SKM-1 treated with dmso at 0.1 percent for 144 hours (cell line): ENCODE measurements around the gene MARS2.
"Not testable (repeated sequence)": the region's sequence is repeated elsewhere in the genome, so short reads cannot be mapped to it uniquely, and the experiment has no call there.

Experiments
- DNase-seq: peaks from one replicate; lab custom pipeline; 2025; ENCODE audit not compliant: unreplicated experiment; lab: John Stamatoyannopoulos, UW

The MARS2 gene

DNA sequence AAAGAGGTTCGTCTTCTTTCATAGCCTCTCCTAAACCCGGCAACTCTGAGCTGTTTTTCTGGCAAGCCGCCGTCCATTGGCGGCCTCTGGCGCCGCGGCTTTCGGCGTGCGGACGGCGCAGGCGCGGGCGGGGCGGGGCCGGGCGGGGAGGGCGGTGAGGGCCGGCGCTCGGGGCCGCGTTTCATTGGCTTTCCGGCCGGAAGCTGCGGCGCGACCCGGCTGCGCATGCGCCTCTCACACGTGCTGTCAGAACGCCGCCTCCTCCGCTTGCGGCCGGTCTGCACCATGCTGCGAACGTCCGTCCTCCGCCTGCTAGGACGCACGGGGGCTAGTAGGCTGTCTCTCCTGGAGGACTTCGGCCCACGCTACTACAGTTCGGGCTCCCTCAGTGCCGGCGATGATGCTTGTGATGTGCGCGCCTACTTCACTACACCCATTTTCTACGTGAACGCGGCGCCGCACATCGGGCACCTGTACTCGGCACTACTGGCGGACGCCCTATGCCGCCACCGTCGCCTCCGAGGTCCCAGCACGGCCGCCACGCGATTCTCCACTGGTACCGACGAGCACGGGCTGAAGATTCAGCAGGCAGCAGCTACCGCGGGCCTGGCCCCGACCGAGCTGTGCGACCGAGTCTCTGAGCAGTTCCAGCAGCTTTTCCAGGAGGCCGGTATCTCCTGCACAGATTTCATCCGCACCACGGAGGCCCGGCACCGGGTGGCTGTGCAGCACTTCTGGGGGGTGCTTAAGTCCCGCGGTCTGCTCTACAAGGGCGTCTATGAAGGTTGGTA, at the start of gene MARS2:
MARS2 (plus strand) TSS at position 249 of the 791 bp plus-strand sequence; CDS start at position 286, 37 bp downstream.
- peak; percentile 84 for DNase-seq

DNA sequence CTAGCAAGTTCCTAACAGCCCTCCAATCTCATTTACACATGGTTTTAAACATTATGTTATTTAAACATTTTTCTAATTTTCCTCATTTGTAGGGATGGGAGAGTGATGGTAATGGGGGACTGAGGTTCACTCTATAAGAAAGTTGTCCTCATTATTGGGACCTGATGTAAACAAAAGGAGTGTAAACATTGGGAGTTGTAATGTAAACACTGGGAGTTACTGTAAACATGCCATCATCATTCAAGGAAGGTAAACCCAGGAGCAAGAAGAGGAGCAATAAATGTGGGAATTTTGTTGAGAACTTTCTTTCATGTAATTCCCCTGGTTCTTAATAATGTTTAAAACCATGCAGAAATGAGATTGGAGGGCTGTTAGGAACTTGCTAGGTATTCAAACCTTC, 47.6 kb upstream of the MARS2 start:
- no peak for DNase-seq

DNA sequence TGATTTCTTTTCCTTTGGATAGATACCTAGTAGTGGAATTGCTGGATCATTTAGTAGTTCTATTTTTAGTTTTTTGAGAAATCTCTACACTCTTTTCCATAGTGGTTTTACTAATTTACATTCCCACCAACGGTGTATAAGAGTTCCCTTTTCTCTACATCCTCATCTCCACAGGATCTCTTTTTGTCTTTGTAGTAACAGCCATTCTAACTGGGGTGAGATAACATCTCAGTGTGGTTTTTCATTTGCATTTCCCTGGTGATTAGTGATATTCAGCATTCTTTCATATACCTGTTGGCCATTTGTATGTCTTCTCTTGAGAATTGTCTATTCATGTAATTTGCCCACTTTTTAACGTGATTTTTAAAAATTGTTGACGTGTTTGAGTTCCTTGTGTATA, 43.5 kb upstream of the MARS2 start:
- no peak for DNase-seq

DNA sequence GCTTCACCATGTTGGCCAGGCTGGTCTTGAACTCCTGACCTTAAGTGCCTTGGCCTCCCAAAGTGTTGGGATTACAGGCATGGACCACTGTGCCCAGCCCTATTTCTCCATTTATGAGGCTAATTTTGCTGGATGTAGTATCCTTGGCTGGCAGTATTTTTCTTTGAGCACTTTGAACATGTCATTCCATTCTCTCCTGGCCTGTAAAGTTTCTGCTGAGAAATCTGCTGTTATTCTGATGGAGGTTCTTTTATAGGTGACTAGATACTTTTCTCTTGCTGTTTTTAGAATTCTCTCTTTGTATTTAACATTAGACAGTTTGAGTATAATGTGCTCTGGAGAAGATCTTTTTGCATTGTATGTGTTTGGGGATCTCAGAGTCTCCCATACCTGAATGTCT, 38.9 kb upstream of the MARS2 start:
- no peak for DNase-seq

DNA sequence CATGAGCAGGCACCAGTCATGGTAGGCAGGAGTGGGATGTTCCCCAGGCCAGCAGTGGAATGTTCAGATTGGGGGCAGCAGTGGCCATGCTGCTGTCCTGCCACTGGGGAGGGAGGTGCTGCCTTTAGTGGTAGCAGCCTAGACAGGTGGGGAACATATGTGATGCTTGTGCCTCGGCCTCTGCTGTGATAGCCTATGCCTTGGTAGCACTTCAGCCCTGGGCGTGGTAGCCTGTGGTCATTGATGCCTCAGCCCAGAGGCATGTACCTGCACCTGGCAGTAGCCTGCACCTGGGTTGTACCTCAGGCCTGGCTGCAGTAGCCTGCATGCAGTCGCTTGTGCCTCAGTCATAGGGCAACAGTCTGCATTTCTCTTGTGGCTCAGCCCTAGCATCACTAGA, 36.9 kb upstream of the MARS2 start:
- DNase-seq, result no peak

DNA sequence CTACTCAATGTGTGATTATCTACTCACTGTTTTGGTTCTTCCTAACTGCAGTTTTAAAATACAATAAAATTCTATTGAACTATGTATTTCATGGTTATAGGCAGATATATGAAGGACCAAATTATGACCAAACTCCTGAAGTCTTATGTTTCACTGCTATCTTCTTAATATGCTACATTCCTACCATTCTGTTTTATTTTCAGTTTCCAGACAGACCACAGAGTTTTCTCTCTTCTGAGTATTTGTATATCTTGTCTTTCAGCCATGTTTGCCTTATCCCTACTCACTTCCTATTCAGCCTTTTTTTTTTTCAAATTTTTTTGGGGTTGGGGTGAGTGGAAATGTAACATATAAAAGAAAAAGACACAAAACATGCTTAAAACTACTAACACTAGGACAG, 36.1 kb upstream of the MARS2 start:
- no peak for DNase-seq

DNA sequence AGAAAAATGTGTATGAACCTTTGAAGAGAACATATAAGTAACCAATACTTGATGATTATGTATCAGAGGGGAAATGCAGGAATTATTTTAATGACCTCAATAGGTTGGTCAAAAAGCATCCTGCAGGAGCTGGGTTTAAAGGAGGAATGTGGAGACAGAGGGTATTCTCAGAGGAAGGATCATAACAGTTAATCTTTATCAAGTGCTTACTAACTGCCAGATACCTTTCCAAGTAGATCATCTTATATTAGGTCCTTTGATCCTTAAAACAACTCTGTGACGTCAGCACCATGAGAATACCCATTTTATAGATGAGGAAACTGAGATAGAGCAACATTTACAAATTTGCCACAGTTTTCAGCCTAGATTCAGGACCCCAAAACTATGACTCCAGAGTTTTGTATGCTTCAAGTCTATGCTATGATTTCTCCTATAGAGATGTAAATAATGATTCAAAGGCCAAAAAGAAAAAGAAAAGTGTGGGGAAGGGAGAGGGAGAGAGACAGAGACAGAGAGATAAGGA, 32.7 kb upstream of the MARS2 start:
- DNase-seq, result no peak

DNA sequence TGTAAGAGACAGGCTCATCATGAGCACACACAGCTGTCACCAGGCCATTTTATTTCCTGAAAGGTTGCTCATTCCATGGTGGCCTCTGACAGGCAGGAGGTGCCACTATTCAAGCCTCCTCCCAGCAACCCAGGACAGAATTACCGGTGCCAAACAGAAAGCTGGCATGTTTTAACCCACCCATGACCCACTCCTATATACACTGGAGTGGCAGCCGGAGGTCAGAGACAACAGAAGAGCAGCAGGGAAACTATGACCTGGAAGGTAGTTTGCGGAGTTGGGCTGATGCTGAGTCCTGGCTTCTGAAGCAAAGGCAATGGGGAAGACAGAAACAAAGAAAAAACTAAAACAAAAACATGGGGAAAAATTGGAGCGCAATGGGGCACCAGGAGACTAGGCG, 32.1 kb upstream of the MARS2 start:
- no peak for DNase-seq

DNA sequence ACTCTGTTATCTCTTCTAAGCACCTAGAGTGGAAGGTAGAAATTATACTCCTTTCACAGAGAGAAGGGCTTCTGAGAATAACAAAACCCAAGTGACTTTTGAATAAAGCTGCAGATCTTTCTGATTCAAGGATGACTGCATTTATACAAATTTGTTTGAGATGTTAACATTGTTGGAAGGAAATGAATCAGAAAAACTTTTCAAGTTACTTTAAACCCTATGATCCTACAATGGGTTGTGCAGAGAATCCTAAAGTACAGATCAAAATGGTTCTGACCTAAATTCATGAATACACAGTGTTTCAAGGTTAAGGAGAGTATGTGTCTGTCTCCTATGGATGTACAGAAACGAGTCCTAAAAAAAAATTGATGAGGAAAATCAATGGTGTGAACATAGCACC, 31.6 kb upstream of the MARS2 start:
- DNase-seq, result no peak

DNA sequence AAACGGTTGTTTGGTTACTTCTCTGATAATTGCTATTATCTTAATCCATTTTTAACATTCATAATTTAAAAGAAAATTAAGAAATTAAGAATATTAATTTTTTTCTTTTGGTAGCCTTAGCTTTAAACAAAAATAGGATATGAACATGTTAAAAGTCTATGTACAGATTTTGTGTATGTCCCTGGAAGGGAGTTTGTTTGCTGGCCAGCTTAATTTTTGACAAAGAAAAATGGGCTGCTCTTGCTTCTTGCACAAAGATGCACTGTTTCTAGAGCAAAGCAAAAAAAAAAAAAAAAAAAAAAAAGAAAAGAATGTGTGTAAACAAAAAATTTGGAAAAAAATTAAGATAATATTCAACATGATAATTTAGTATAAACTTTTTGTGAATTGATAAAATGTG, 31.1 kb upstream of the MARS2 start:
- DNase-seq, result no peak

DNA sequence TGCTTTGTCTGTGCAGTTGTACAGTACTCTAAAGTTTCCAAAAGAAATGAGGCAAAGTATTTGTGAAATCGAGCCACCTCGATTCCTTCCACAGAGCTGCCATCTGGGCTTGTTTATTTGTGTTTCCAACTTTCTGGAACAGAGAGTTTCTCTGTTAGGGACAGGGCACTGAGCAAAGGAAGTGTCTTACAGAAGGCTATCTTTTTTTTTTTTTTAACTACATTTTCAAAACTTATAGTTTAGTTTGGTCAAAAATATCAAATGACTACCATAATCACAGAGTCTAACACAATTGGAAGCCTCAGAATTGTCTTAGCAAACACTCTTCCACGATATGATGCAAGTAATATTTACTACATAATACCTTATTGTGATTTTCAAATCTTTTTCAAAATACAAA, 30.6 kb upstream of the MARS2 start:
- DNase-seq, result no peak

DNA sequence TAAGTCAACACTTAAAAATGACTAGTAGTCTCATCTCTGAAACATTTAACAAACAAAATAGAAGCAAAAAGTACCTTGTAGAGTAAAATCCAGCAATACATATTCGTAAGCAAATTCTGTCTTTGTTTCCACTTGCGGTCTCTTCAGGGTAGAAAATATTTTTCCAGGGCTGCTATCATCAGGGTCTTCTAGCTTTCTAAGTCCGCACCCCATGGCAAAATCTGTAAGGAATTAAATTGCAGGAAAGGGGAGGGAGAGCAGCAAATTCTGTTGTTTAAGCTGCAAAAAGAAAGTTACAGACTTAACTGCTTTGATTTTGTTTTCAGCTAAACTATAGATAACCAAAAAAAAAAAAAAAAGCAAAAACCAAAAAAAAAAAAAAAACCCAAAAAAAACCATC, 29.9 kb upstream of the MARS2 start, which contains the start of gene RFTN2:
RFTN2 (minus strand) TSS at position 342 of the 400 bp plus-strand sequence; CDS start at position 213, 129 bp downstream.
- no peak for DNase-seq

DNA sequence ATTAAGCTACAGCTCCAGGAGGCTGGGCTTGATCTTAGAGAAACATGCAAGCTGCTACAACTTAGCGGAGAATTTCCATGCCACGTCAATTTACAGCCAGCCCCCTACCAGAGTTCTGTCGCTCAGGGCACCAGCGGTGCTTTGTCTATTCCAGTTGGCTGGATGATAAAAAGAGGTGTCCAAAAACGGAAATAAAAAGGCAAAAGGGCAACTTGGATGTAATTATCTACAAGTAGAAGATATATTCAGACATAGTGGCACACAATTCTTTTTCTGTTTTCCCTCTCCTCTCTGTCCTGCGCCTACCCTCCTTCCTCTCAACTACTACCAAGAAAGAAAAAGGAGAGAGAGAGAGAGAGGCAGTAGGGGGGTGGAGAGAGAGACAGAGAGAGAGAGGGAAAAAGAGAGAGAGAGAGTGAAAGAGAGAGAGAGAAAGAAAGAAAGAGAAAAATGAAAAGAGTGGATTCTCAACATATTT, 29.4 kb upstream of the MARS2 start:
- DNase-seq, result no peak

DNA sequence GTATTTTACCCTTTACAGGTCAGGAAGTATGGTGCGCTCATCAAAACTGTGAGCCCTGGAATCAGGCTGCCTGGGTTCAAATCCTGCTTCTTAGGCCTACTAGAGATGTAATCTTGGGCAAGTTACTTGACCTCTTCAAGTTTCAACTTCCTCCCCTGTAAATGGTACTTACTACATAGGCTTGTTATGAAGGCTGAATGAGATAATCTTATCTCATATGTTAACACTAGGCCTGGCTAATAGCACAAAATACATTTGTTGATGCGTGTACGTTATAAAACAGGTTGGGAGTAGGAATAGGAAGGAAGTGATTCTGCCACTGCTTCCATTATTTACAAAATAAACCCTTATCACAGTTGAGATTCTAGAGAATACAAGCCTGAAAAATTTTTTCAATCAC, 28.1 kb upstream of the MARS2 start:
- no peak for DNase-seq

DNA sequence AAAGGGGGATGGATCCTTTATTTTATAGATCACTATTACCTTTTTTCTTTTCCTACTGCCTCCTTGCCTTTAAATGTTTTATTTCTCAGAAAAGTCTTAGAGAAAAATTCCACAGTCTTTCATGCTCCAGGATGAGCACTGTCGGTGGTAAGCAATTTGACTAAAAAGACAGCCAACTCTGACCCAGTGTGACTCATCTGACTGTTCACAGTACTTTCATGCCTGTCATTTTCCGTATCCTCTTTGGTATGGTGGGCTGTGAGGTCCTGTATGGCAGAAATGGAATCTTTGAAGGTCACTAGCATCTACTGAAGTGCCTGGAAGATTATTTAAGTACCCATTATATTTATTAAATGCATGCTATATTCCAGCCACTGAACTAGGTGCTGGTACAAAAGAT, 27.7 kb upstream of the MARS2 start:
- no peak for DNase-seq

DNA sequence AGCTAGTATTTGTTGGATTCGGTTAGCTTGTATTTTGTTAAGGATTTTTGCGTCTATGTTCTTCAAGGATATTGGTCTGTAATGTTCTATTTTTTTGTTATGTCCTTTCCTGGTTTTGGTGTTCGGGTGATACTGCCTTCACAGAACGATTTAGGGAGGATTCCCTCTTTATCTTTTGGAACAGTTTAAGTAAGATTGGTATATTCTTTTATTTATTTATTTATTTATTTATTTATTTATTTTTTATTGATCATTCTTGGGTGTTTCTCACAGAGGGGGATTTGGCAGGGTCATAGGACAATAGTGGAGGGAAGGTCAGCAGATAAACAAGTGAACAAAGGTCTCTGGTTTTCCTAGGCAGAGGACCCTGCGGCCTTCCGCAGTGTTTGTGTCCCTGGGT, 10.0 kb upstream of the MARS2 start:
- not testable (repeated sequence) for DNase-seq

DNA sequence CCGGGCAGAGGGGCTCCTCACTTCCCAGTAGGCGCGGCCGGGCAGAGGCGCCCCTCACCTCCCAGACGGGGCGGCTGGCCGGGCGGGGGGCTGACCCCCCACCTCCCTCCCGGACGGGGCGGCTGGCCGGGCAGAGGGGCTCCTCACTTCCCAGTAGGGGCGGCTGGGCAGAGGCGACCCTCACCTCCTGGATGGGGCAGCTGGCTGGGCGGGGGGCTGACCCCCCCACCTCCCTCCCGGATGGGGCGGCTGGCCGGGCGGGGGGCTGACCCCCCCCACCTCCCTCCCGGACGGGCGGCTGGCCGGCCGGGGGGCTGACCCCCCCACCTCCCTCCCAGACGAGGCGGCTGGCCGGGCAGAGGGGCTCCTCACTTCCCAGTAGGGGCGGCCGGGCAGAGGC, 9.2 kb upstream of the MARS2 start:
- not testable (repeated sequence) for DNase-seq

DNA sequence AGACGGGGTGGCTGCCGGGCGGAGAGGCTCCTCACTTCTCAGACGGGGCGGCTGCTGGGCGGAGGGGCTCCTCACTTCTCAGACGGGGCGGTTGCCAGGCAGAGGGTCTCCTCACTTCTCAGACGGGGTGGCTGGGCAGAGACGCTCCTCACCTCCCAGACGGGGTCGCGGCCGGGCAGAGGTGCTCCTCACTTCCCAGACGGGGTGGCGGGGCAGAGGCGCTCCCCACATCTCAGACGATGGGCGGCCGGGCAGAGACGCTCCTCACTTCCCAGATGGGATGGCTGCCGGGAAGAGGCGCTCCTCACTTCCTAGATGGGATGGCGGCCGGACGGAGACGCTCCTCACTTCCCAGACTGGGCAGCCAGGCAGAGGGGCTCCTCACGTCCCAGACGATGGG, 8.6 kb upstream of the MARS2 start:
- DNase-seq, result not testable (repeated sequence)

DNA sequence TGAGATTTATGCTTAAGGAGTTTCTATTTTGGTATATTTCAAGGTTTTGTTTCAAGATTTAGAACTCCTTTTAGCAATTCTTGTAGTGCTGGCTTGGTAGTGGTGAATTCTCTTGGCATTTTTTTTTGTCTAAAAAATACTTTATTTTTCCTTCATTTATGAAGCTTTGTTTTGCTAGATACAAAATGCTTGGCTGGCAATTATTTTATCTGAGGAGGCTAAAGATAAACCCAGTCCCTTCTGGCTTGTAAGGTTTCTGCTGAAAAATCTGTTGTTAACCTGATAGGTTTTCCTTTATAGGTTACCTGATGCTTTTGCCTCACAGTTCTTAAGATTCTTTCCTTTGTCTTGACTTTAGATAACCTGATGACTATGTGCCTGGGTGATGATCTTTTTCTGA, 5.4 kb upstream of the MARS2 start:
- not testable (repeated sequence) for DNase-seq

DNA sequence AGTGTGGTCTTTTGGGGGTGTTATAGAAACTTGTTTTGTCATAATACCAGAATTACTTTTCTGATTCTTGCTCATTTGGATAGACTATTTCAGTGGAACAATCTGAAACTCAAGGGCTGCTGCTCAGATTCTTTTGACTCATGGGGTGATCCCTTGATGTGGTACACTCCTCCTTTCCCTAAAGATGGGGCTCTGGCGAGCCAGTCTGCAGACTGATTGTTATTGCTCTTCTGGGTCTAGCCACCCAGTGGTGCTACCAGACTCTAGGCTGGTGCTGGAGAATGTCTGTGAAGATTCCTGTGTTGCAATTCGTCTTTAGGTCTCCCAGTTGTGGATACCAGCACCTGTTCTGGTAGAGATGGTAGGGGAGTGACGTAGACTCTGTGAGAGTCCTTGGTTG, 4.2 kb upstream of the MARS2 start:
- no peak for DNase-seq

DNA sequence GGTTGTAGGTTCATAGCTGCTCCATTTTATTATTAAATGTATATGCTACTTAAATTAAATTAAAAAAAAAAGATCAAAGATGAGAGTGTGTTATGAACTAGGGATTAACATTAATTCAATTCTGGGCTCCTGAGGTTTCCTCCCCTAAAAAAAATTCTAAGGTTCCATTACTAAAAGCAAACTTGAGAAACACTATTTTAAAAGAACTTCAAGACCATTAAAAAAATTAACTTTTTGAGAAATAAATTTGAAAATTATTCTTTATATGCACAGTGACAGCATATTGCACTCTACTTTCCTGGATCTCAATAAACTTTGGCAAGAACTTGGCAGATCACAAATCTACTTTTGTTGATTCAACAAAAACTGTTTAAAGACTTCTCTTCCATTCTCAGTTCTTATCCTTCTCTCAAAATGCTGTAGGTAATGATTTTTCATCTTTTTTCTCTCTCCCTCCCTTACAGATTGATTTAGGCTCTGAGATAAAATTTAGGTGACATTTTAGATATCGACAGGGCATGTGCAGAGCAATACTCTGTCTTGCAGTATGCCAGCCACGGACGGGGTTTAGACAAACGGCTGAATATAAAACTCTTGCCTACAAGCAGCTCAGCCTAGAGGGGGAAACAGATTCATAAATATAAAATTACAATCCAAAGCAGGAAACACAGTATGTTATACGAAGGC, 592 bp upstream of the MARS2 start:
- DNase-seq, result no peak
